NCI-H1105 treated with DMSO at 0.1 percent for 48 hours (cell line): ENCODE measurements around the gene BCKDHB.
A peak's percentile ranks its signal among the peaks of the same experiment; 100 is the strongest.

ENCODE experiments used
- DNase-seq: peaks from one replicate; lab custom pipeline; 2025; lab: John Stamatoyannopoulos, UW

The BCKDHB gene

GRCh38 chr6:80331974-80332373 lies 225.5 kb downstream of the BCKDHB start:
- peak; percentile 91 for DNase-seq

GRCh38 chr6:80333342-80333741 lies 226.9 kb downstream of the BCKDHB start:
- peak; percentile 85 for DNase-seq

- no peak for DNase-seq
These were observed 228.7 kb downstream of the BCKDHB start for GRCh38 chr6:80335121-80335531.

GRCh38 chr6:80336911-80337310 lies 230.4 kb downstream of the BCKDHB start:
- DNase-seq: no peak

GRCh38 chr6:80338201-80338836 lies 231.8 kb downstream of the BCKDHB start:
- DNase-seq: no peak

GRCh38 chr6:80339421-80339820 lies 232.9 kb downstream of the BCKDHB start:
- DNase-seq: no peak

GRCh38 chr6:80340280-80340679 lies 233.8 kb downstream of the BCKDHB start:
- DNase-seq: no peak

- no peak for DNase-seq
These were observed 234.2 kb downstream of the BCKDHB start for GRCh38 chr6:80340686-80341085.

GRCh38 chr6:80341330-80341729 lies 234.9 kb downstream of the BCKDHB start:
- DNase-seq: no peak

GRCh38 chr6:80343511-80343910 lies 237.0 kb downstream of the BCKDHB start:
- no peak for DNase-seq

GRCh38 chr6:80347101-80347500 lies 240.6 kb downstream of the BCKDHB start:
- no peak for DNase-seq

GRCh38 chr6:80348263-80348662 lies 241.8 kb downstream of the BCKDHB start:
- no peak for DNase-seq

- DNase-seq: no peak
These were observed 249.5 kb downstream of the BCKDHB start for GRCh38 chr6:80356000-80356399.

- no peak for DNase-seq
These were observed 250.1 kb downstream of the BCKDHB start for GRCh38 chr6:80356545-80356944.

GRCh38 chr6:80357081-80357480 lies 250.6 kb downstream of the BCKDHB start:
- DNase-seq: no peak

GRCh38 chr6:80357674-80358073 lies 251.2 kb downstream of the BCKDHB start:
- no peak for DNase-seq

GRCh38 chr6:80363501-80364122 lies 257.1 kb downstream of the BCKDHB start:
- DNase-seq: no peak

- no peak for DNase-seq
These were observed 257.7 kb downstream of the BCKDHB start for GRCh38 chr6:80364149-80364548.

- DNase-seq: no peak
These were observed 259.6 kb downstream of the BCKDHB start for GRCh38 chr6:80366051-80366450.

GRCh38 chr6:80366714-80367113 lies 260.2 kb downstream of the BCKDHB start:
- peak; percentile 90 for DNase-seq

GRCh38 chr6:80376411-80376810 lies 269.9 kb downstream of the BCKDHB start:
- no peak for DNase-seq

- DNase-seq: no peak
These were observed 274.1 kb downstream of the BCKDHB start for GRCh38 chr6:80380566-80380965.

GRCh38 chr6:80382811-80383210 lies 276.3 kb downstream of the BCKDHB start:
- DNase-seq: no peak

GRCh38 chr6:80388507-80388906 lies 282.0 kb downstream of the BCKDHB start:
- no peak for DNase-seq
